ENCODE results near the gene CPNE9. TPM values are rescaled to one million over a fixed set of nuclear protein-coding genes. Genes with fewer than 3 reads are reported as not detected.
"Not testable (repeated sequence)": the region's sequence is repeated elsewhere in the genome, so short reads cannot be mapped to it uniquely, and the experiment has no call there.

The CPNE9 gene
- total RNA-seq, 1 experiment from 2014 or later: not detected

DNA sequence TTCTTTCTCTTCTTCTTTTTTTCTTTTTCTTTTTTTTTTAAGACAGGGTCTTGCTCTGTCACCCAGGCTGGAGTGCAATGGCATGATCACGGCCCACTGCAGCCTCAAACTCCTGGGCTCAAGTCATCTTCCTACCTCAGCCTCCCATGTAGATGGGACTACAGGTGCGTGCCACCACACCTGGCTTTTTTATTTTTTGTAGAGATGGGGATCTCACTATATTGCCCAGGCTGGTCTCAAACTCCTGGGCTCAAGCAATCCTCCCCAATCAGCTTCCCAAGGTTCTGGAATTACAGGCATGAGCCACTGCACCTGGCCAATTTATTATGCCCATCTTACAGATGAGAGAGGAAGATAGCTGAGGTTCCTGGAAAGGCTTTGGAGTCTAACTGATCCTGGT is 67.4 kb downstream of the CPNE9 start:
- not testable (repeated sequence) for DNase-seq (ENCODE audit: extremely low read depth, low read depth)

GRCh38 chr3:9776896-9777693 is 73.5 kb downstream of the CPNE9 start:
- no peak for DNase-seq (ENCODE audit: extremely low read depth, low read depth)

DNA sequence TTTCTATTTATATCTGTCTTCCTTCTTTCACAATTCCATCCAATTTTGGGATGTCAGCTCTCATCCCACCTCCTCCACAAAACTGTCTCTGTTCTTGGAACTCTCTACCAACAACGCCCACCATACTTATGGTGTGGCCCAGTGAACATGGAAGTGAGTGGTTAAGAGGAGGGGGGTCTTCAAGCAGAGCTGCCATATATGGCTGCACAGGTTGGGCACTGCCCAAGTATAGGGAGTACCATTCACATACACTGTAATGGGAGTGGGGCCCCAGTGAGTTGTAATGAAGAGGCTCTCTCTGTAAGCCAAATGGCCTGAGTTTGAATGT is 74.0 kb downstream of the CPNE9 start:
- DNase-seq (ENCODE audit: extremely low read depth, low read depth): no peak

DNA sequence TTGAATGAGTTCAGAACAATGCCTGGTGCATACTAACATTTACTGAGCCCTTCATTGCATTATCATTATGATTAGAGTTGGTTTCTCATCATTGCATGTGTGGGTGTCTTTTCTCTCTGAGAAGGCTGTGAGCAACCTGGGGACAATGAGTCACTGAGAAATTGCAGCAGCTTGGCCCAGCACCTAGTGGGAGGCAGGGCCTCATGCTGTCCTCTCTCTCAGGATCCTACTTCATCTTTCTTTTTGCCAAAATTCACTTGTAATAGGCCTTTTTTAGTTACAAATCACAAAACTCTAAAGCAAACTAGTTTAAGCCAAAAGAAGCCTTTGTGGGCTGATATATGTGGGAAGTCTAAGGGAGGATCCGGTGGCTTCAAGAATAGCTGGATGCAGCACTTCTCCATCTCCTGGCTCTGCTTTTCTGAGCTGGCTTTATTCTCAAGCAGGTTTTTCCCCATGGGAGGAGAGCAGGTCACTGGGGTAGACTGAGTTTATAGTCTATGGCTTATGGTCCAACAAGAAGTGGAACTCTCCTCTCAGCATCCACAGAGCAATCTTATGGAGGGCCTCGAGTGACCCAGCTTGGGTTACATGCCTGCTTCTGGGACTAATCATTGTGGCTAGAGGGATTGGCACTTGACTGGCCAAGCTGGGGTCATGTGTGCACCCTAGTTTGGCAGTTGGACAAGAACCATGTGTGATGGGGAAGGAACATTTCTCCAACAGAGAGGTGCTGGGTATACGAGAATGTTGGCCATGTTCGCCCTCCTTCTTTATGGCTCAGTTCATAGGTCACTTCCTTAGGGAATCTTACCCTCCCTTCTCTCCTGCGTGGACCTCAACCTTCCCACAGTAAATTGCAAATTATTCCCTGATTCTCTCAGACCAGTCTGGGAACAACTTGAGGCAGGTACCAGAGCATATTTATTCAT is 74.8 kb downstream of the CPNE9 start:
- no peak for DNase-seq (ENCODE audit: extremely low read depth, low read depth)

GRCh38 chr3:9779075-9779593 is 75.5 kb downstream of the CPNE9 start:
- no peak for DNase-seq (ENCODE audit: extremely low read depth, low read depth)

Other genes starting within 250 kb of the CPNE9 start
- not detected in 2 replicates for gene LHFPL4, start 150.0 kb upstream of the CPNE9 start, total RNA-seq (2014; rRNA removed; shearing (Covaris generic))
- 22.6 and 23.3 TPM in 2 replicates for gene MTMR14, start 54.3 kb upstream of the CPNE9 start, total RNA-seq (2014; rRNA removed; shearing (Covaris generic))
- gene BRPF1, start 27.9 kb downstream of the CPNE9 start, total RNA-seq (2014; rRNA removed; shearing (Covaris generic)): 6.3 and 7.8 TPM in 2 replicates
- 10.1 and 13.9 TPM in 2 replicates for gene OGG1, start 46.1 kb downstream of the CPNE9 start, total RNA-seq (2014; rRNA removed; shearing (Covaris generic))
- gene CAMK1, start 66.1 kb downstream of the CPNE9 start, total RNA-seq (2014; rRNA removed; shearing (Covaris generic)): 27.1 and 28.2 TPM in 2 replicates
- 45.6 and 49.2 TPM in 2 replicates for gene TADA3, start 88.6 kb downstream of the CPNE9 start, total RNA-seq (2014; rRNA removed; shearing (Covaris generic))
- 80.9 and 97.3 TPM in 2 replicates for gene ARPC4, start 89.2 kb downstream of the CPNE9 start, total RNA-seq (2014; rRNA removed; shearing (Covaris generic))
- 5.2 and 8.2 TPM in 2 replicates for gene TTLL3, start 106.4 kb downstream of the CPNE9 start, total RNA-seq (2014; rRNA removed; shearing (Covaris generic))
- 22.2 and 25.3 TPM in 2 replicates for gene RPUSD3, start 140.2 kb downstream of the CPNE9 start, total RNA-seq (2014; rRNA removed; shearing (Covaris generic))
- not detected in 2 replicates for gene CIDEC, start 176.4 kb downstream of the CPNE9 start, total RNA-seq (2014; rRNA removed; shearing (Covaris generic))
- 30.2 and 35.3 TPM in 2 replicates for gene JAGN1, start 186.8 kb downstream of the CPNE9 start, total RNA-seq (2014; rRNA removed; shearing (Covaris generic))
- gene IL17RE, start 199.0 kb downstream of the CPNE9 start, total RNA-seq (2014; rRNA removed; shearing (Covaris generic)): 0.12 and 0.23 TPM in 2 replicates
- gene IL17RC, start 213.3 kb downstream of the CPNE9 start, total RNA-seq (2014; rRNA removed; shearing (Covaris generic)): 18.7 and 24.4 TPM in 2 replicates
- 12.8 and 13.6 TPM in 2 replicates for gene CRELD1, start 230.0 kb downstream of the CPNE9 start, total RNA-seq (2014; rRNA removed; shearing (Covaris generic))
- gene PRRT3, start 248.6 kb downstream of the CPNE9 start, total RNA-seq (2014; rRNA removed; shearing (Covaris generic)): 0.45 and 0.72 TPM in 2 replicates